NCI-H1694 treated with DMSO at 0.1 percent for 48 hours (cell line): Measurements from ENCODE around the gene FYN.
A peak's percentile ranks its signal among the peaks of the same experiment; 100 is the strongest.
"Not testable (repeated sequence)": the region's sequence is repeated elsewhere in the genome, so short reads cannot be mapped to it uniquely, and the experiment has no call there.

ENCODE experiments used
- DNase-seq: peaks from one replicate; lab custom pipeline; 2025; lab: John Stamatoyannopoulos, UW

FYN gene

DNA sequence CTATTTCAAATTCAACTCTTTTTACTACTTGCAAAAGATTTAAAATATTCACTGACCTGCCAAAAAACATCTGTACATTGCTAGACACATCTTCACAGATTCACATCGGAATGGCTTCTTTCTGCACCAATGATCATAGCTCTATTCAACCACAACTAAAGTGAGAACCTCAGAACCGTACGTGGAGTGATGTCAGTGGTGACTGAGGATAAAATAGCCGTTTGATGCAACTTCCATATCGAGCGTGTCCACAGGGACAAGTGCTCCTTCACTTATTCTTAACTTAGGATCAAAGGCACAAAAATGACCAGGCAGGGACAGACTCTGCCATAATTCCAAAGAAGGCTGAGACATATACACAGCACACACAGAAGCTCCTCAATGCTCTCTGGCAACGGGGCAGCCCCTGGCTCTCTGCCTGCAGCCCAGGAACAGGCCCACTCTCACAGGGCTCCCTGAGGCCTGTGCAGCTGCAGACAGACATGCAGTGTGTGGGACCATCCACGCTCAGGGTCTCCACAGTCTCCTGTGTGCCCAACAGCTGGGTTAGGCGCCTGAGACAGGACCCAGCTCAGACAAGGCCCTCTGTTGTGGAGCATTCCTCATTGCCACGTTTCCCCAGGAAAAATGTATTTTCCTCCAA, 22.8 kb downstream of the FYN start:
- no peak for DNase-seq

DNA sequence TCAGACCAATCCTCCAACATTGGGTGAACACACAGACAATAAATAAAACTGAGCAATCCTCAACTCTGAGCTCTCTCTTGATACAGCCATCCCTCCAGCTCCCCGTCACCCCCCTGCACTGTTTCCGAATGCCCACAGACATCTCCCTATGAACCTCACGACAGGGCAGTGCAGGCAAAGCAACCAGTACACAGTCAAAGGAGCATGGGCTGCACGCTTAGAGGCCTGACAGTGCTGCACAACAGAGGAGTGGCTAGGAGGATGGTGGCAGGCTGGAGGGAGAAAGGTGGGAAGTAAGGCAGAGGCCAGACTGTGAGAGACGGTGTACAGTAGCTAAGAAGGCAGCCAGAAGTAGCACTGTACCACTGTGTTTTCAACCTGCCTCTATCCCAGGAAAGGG, 24.0 kb downstream of the FYN start:
- DNase-seq: no peak

DNA sequence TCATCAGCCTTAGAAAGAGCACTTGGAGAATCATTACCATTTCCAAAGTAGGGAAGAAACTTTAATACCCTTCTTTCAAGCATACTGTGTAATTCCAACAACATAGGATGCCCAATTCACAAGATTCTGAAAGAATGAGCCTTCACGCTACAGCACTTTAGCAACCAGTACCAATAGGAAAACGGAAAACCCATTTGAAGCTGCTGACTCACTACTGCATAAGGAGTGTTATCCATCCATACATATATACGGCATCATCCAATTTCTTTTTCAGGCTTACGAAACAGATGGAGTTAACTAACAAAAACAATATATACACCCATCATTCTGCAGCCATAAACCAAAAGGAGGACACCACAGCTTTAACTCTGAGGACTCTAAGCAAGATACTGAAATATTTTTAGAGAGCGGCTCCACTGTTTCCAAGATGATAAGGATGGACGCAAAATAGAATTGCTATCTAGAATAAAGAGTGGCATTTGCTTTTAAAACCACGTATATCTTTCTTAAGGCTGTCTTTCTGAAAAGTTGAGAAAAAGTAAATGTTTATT, 24.9 kb downstream of the FYN start:
- DNase-seq: no peak

DNA sequence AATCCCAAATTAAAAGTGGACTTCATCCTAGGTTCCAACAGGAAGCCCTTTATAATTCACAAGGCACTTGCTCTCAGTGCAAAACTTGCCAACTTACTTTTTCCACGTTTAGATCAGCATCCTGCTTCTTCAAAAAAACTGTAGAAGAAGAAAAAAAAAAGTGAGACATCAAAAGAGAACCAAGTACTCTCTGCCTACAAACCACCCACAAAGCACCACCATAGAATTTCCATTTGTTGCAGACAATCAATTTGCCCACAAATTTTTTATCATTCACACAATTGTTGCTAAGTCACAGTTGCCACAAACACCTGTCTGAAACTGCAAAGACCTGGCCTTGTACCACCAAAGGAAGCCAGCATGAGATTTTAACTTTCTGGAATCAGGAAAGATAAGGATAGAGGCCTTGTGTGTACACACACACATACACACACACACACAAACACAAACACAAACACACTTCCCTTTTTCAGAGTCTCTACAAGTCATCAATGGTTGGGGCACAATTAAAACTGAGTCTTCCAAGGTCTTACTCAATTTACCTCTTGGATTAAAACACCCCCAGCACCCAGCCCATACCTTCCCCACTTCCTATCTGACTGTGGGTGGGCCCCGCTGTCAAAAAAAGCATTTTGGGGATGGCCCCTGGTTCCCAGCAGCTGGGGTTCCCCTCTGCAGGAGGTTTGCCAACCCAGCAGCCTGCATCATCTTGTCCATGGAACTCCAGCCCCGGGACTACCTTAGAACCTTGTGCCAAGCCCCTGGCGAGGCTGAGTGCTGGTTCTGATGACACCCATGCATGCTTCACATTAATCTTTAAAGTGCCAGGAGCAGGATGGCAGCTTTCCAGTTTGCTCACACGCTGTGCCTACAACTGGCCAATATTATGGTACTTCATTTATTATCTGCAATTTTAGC, 26.5 kb downstream of the FYN start:
- peak; percentile 3 for DNase-seq

DNA sequence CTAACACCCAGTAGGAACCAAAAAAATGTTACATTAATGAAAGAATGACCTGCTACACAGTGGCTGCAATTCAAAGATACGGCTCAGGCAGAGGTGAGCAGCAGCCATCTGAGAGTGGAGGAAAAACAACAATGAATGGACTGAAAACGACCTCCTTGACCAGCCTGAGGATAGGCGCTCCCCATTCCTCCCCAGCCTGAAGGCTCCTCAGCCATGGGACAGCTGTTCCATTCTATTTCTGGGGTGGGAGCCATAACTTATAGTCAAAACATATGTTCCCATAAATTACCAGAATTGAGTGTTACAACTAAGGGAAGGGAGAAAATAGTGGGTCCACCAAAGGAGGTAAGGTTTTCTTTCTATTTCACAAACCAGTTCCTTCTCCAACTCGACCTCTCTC, 27.2 kb downstream of the FYN start:
- no peak for DNase-seq

DNA sequence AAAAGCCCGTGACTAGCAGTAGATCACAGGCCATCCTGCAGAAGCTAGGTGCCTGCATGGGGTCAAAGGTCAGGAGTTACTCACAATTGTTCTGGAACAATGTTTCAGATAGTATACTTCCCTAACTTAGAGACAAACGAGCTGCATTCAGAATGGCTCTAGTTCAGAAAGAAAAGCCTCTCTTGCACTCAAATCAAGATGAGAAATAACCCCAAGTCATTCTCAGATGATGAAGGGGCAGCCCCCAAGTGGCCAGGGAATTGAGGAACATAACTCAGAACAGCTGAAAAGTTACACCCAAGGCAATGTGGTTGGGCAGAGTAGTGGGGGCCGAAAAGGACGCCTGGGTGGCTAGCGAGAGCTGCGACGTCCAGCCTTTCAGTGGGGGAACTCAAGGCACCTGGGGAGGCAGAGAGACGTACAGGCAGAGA, 27.8 kb downstream of the FYN start:
- no peak for DNase-seq

DNA sequence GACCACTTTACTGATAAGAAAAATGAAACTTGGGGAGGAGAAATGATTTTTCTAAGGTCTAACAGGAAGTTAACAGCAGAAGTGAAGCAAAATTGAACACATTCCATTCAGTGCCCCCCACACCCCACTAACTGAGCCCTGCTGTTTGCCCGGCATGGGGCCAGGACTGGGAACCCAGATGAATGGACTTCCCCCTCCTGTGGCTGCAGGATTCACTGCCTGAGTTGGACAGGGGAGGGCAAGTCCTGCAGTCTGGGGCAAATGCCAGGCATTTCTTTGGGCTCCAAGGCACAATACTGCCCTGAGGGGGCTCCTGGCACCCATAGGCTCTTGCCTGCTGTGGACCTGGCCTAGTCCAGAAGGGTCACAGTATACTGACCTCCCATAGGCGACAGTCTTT, 28.3 kb downstream of the FYN start:
- DNase-seq: no peak

DNA sequence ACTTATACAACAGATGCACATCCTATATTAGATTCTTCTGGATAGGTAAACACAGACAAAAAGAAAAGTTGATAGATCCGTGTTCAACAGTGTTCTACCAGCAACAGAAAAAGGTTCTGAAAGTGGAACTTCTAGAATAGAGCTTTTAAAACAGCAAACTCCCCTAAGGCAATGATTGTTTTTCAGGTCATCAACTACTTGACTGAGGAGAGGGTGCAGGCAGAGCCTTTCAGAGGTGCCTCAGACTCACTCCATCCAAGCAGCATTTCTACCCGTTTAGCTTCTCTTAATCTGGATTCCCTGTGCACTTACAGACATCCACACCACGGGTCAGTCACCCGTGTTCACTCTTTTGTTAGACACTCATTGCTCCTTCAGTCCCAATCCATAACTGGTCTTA, 28.9 kb downstream of the FYN start:
- no peak for DNase-seq

DNA sequence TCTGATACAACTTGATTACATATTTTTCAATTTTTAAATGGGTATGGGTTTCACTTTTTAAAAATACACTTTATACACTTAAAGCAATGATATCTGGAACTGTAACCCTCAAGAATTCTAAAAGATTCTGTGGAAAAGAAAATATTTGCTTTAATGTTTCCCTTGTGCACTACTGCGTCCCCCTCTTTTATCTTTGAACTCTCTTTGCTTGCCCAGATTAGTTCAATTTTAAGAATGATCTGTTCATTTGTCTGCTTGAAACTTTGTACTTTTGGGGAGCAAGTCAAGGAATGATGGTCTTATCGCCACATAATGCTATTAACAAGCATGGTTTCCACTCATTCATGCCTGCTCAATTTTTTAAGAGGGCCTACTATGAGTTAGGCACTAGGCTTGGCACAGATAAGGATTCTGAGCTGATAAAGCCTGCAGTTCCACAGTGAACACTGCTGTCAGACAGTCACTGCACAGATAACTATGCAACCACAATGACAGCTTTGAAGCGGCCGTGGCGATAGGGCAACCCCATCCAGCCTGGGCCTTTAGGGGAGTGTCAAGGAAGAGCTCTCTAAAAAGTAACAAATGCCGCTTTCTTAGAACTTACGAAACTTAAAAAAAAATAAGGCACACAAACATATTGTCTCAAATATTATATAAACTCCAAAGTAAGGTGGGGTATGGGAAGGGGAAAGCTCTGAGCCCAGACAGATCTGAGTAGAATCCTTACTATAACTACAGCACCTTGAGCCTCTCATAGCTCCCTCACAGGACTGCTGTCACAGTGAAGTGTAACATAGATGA, 29.7 kb downstream of the FYN start:
- no peak for DNase-seq

DNA sequence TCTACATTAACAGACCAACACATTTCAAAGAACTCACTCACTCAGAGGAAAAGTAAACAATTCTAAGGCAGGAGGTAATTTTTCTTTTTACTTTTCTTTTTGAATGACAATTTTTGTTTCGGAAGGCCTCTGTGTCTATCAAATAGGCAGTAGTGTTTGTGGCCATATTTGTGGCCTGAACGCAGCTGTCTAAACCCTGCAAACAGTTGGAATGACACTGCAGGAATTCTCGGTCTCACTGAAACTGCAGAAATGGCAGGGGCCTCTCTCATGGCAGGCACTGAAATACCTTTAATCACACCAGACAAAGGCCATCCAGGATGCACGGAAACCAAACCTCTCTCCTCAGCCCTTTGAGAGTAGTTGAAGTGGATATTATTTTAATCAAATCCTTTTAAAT, 30.4 kb downstream of the FYN start:
- DNase-seq: no peak

DNA sequence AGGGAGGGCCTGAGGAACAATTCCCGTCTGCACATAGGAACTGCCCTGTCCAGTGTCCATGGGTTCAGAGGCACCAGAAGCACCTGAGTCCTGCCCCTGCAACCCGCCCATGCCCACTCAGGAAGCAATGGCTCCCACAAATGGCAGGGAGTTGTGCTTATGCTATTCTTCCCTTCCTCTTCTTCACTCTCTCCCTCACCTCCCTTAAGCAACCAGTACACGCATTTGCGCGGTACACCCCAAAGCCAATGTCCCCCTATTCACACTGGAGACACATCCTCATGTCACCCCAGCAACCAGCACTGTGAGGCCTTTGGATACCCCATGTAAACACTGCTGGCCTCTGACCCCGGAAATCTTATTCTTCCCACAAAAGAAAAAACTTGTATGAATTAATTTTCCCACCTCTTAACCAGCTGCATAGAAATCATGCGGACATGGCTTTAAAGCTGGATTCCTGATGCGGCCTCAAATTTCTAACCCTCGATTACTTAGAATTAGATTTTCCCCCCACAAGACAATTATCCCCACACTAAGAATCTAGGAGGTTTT, 30.9 kb downstream of the FYN start:
- DNase-seq: no peak

DNA sequence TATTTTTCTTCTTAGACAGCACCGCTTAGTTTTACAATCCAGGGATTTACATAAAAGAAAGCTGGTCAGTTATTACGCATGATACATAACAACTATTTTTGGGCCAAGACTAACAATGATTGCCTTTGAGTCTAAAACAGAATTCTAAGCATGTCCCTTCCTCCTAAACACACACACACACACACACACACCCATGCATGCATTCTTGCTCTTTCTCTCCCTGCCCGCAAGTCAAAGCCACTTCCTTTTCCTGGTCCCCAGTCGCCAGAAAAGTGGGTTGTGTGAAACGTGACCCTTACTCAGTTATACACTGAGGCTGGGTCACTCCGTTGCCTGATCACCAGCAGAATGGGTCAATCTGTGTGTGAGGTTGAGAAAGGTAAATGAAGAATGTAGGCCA, 31.4 kb downstream of the FYN start:
- no peak for DNase-seq

DNA sequence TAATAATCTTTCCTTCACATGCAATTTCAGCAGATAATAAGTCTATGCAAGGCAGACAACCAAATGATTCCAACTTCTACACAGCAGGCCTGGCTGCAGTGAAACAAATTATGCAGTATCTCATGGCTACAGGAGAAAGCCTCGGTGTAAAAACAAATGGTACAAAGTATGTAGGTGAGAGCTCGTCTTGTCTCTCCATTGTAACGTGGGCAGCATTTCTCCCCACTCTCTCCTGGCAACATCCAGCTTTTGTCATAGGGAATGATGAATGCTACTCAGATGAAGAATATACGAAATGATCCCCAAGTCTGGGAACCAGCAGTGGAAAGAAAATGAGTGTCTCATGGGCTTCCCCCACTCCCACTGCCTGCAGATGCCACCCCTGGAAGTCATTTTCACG, 32.4 kb downstream of the FYN start:
- DNase-seq: no peak

DNA sequence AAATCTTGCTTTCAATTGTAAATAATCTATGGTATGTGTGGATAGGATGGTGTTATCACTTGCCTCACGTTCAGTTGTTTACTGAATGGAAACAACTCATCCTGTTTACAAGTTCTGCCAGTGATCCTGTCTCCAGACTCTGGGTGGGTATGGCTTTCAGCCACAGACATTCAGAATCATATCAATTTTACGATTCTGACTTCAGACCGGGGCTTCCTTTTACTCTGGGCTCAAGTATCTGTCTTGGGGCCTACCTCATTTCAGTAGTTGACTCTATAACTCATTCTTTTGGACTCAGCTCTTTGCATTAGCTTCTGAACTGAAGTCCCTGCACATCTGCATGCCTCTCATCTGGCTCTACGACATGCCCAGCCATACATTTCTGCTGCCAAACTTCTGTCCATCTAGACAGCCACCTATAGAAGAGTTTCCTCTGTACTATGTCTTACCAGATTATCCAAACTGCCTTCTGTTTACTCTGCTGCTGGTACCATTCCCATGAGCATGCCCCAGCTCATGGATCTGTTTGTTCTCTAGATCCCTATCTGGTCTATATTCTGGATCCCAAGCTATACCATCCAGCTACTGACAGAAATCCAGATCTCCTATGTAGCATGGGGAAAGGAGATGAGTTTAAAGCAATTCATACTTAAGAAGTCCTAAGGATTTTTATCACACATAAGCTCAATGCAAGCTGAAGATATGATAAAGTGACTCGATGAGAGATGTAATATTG, 34.3 kb downstream of the FYN start:
- DNase-seq: no peak

DNA sequence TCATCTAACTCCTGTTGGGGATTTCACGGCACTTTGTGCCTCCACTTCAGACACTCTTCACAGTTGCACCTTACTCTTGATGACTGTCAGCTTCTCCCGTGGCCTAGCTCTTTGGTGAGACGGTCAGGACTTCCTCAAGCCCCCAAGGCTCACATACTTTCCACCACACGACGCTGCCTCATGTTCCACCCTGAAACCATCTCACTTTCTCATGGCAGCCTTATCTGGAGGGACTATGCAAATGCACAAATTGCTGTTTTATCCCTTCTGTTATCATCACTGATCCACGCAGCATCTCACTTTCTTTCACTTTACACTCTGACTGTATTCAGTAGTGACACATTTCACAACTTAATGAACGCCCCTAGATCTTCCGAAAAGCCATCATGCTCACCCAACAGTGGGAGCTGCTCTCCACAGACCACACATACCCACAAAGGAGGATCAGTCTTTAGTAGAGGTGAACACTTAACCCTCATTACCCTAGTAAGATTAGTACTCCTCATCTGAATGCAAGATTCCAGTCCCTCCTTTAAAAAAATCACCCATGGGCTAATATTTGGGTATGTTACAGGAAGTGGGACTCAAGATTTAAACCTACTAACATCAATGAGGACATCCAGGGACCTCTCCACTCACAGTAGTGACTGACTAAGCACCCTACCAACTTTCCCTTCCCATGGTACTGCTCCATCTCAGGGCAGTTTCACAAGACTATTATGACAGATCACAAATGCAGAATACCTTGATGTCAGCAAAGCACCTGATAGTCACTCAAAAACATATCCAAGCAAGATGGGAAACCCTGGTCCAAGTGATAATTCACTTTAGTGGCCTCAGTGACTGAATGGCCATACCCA, 35.4 kb downstream of the FYN start:
- DNase-seq: no peak

DNA sequence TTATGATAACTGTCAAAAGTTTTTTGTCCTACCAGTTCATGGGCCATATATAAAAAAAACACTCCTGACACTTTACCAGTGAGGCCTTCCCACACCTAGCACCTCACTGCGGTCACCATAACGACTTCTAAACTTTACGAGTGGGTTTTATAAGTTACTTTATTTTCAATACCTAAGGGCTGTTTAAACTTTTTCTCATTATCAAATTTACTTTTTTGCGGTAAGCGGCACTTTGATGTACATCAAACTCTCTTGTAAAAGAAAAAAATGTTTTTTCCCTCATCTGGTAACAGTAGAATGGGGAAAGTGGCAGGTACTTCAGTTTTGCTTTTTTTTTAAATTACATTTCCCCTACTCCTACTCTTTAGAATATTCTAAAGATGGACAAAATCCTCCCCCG, 36.2 kb downstream of the FYN start:
- no peak for DNase-seq

DNA sequence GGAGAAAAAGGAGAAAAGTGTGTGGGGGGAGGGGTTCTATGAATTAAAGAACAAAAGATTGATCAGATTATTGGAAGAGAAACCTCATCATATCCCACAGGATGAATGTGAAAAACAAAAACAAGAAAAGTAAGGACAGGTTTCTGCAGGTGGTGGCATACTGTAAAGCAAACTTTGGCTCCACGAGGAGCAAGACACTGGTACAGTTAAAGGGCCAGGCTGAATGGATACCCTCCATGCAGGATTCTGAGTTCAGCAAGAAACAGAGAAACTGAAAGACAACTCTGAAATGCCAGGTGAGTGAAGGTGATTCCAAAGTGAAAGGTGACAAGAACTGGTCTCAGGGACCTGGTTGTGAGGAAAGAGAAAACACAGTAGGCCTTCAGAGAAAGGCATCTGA, 37.4 kb downstream of the FYN start:
- DNase-seq: no peak

DNA sequence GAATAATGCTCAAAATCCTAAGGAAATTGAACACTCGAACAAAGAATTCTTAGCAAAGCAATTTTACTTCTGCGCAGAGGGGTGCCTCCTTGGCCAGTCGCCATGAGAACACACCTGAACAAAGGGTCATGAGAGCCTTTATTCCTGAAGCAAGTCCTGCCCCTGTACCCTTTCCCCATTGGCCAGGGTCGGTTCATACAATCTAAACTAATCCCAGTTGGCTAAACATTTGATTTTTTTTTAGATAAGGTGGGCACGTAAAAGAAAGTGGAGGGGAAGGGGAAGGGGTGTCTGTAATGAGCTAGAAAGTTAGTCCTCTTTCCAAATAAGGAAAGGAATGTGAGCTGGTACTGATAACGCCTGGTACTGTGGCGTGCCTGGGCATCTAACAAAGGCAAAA, 37.9 kb downstream of the FYN start:
- not testable (repeated sequence) for DNase-seq

DNA sequence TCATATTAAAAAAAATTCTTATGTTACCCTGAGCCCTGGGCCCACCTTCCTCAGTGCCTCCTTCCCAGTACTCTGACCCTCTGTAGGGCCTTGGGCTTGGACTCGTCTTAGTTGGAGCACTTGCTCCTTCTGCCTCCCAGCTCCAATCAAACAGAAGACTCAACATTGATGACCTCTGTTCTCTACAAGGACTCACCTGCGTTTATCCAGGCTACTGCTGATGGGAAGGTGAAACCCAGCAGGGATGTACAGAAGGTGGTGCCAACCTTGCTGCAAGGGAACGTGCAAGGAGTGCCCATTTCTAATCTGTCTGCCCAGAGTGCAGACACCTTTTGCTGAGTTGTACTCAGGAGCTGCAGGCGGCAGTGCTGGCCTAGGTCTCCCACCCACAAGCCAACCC, 38.9 kb downstream of the FYN start:
- no peak for DNase-seq

DNA sequence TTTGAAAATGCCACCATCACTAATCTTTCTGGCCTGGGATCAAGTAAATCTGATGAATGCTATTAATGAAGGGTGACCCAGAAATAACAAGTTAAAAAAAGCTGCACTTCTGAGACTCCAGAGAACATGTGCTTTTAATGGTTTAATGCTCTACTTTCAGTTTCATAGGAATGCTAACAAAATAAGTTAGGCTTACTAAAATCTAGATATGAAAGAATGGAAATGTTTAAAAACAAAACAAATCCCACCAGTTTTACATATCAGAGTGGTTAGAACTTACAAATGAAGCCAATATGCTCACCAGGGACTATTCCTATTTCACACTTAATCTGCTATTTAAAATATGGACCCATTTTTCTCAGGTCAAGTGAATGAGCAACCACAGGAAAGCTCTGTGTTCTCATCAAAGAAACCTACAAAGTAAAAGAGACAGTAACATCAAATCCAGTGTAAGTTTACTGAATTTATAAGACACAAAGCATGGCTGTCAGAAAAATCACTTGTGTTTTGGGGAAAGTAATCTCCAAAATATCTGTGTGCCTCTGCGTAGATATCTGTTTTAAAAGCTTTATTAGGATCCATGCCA, 40.3 kb downstream of the FYN start:
- DNase-seq: no peak
